Measurements from ENCODE around the gene EPHA8.

DNA sequence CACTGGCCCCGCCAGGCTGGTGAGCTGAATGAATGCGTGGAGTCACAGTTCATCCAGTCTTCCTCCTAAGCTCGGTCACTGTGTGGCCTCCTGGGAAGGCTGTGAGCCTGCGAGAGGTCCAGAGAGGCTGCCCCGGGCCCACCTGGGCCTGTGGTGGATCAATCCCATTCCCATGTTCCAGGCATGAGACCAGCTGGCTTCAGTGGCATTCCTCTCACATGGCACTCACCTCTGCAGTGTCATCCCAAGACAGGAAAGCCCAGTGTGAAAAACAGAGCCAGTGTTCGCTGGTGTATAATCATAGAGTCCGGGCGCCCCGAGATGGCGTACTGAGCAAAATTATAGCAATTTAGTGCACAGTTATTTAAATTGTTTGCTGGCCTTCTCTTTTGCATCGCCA lies 37.6 kb upstream of the EPHA8 start:
- TF ChIP-seq POLR2A (IDR thresholded peaks at IDR 0.05), result no peak
- TF ChIP-seq, protein P1, sequence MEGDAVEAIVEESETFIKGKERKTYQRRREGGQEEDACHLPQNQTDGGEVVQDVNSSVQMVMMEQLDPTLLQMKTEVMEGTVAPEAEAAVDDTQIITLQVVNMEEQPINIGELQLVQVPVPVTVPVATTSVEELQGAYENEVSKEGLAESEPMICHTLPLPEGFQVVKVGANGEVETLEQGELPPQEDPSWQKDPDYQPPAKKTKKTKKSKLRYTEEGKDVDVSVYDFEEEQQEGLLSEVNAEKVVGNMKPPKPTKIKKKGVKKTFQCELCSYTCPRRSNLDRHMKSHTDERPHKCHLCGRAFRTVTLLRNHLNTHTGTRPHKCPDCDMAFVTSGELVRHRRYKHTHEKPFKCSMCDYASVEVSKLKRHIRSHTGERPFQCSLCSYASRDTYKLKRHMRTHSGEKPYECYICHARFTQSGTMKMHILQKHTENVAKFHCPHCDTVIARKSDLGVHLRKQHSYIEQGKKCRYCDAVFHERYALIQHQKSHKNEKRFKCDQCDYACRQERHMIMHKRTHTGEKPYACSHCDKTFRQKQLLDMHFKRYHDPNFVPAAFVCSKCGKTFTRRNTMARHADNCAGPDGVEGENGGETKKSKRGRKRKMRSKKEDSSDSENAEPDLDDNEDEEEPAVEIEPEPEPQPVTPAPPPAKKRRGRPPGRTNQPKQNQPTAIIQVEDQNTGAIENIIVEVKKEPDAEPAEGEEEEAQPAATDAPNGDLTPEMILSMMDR (IDR thresholded peaks at IDR 0.05), result no peak

Measured in adrenal gland (tissue), 5 donors.